Activated CD8-positive, alpha-beta memory T cell treated with anti-CD3 and anti-CD28 coated beads, Interleukin-2, amount 10 ng/mL, durations not matched to agents 7 days and 5 days (primary cell): ENCODE results near the gene CRHR1. TPM values are rescaled to one million over a fixed set of nuclear protein-coding genes. Genes with fewer than 3 reads are reported as not detected.

Source experiments
- ATAC-seq: fragments of 150-1000 bp; cut with Tn5 transposase; one replicate; pipeline ENCODE4 v1.10.0; 2021; ENCODE audit warnings: moderate library complexity
- CTCF ChIA-PET: fragments of 350-600 bp; sonication (Branson Sonifier 250); formaldehyde crosslinking; loops from one replicate; lab custom pipeline; 2021; ENCODE audit warnings: antibody characterized with exemption; lab: Charles Lee
- DNase-seq: peaks from one replicate; pipeline ENCODE4 v3.0.0-alpha.2; 2020
- H3K27ac Mint-ChIP-seq: one replicate; pipeline ENCODE4 v1.8.0; 2021; ENCODE audit warnings: mild to moderate bottlenecking, mixed read lengths
- H3K27me3 Mint-ChIP-seq: one replicate; pipeline ENCODE4 v1.8.0; 2021; ENCODE audit warnings: mixed read lengths
- H3K36me3 Mint-ChIP-seq: one replicate; pipeline ENCODE4 v1.8.0; 2021; ENCODE audit warnings: mild to moderate bottlenecking, mixed read lengths
- H3K4me1 Mint-ChIP-seq: one replicate; pipeline ENCODE4 v1.8.0; 2021; ENCODE audit warnings: mixed read lengths
- H3K4me3 Mint-ChIP-seq: one replicate; pipeline ENCODE4 v1.8.0; 2021; ENCODE audit warnings: mild to moderate bottlenecking, moderate library complexity, mixed read lengths
- H3K9me3 Mint-ChIP-seq: one replicate; pipeline ENCODE4 v1.8.0; 2022; ENCODE audit warnings: low read depth, mixed read lengths
- total RNA-seq, 2 experiments: library from RNA; stranded (reverse); gene quantifications; one replicate each; pipeline ENCODE4 v1.2.3, GENCODE V29; 2021

The CRHR1 gene
- total RNA-seq, 2 experiments from 2014 or later: not detected

- Mint-ChIP-seq H3K27ac (no peak overlapping the region), H3K4me1 (peaks cover 5% of the 10 kb centered on the region), H3K36me3 (no peaks in the 10 kb centered on the region), H3K9me3 (no peaks in the 10 kb centered on the region), H3K27me3 (peaks cover 19% of the 10 kb centered on the region), H3K4me3 (no peak overlapping the region)
- DNase-seq (no peak), ATAC-seq (no peak)
- CTCF ChIA-PET: interaction anchor here (0.9 to 4.7 kb wide), 3 partner anchors 11 to 209 kb away, joined by 3 to 30 read pairs (median 3); no protein-coding TSS in a partner anchor
Measured at GRCh38 chr17:45848868-45849535, 64.9 kb downstream of the CRHR1 start.

- CTCF ChIA-PET: interaction anchor here (0.9 to 4.7 kb wide), 3 partner anchors 12 to 209 kb away, joined by 3 to 30 read pairs (median 3); no protein-coding TSS in a partner anchor
- DNase-seq: no peak
- ATAC-seq: no peak
Measured at GRCh38 chr17:45849536-45849990, 65.4 kb downstream of the CRHR1 start.

DNA sequence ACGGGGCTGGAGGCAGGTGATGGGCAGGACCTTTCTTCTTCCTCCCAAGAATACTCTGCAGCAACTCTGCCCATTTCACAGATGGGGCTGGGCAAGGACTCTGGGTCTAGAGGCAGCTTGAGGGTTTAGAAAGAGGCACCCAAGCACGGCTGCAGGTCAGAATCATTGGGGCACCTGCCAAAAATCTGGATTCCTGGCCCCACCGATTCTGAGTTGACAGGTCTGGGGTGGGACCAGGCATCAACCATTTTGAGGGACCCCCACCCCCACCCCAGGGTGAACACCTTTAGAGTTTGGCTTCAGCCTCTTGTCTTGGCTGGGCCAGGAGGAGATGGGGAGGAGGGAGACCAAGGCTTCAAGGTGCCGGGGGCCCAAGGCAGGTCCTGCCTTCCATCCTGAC lies 65.9 kb downstream of the CRHR1 start:
- ATAC-seq: no peak
- CTCF ChIA-PET: interaction anchor here (0.9 to 4.7 kb wide), 3 partner anchors 12 to 210 kb away, joined by 3 to 30 read pairs (median 3); no protein-coding TSS in a partner anchor
- Mint-ChIP-seq H3K36me3 (no peaks in the 10 kb centered on the region), H3K27ac (no peak overlapping the region), H3K4me3 (no peak overlapping the region), H3K27me3 (peaks cover 19% of the 10 kb centered on the region), H3K9me3 (no peaks in the 10 kb centered on the region), H3K4me1 (peaks cover 5% of the 10 kb centered on the region)
- DNase-seq: no peak

More at GRCh38 chr17:45849536-45849990, 65.4 kb downstream of the CRHR1 start:
- Mint-ChIP-seq H3K4me1 (peaks cover 5% of the 10 kb centered on the region), H3K9me3 (no peaks in the 10 kb centered on the region), H3K4me3 (no peak overlapping the region), H3K27me3 (peaks cover 19% of the 10 kb centered on the region), H3K27ac (no peak overlapping the region), H3K36me3 (no peaks in the 10 kb centered on the region)

- H3K4me1 Mint-ChIP-seq: peaks cover 5% of the 10 kb centered on the region
- no peaks in the 10 kb centered on the region for H3K9me3 Mint-ChIP-seq
- no peak for DNase-seq
- CTCF ChIA-PET: interaction anchor here (4.7 kb wide), 1 partner anchor 18 kb away, joined by 30 read pairs; no protein-coding TSS in a partner anchor
- peaks cover 19% of the 10 kb centered on the region for H3K27me3 Mint-ChIP-seq
- no peaks in the 10 kb centered on the region for H3K36me3 Mint-ChIP-seq
- ATAC-seq: no peak
- no peak overlapping the region for H3K27ac Mint-ChIP-seq
- H3K4me3 Mint-ChIP-seq: no peak overlapping the region
Measured at GRCh38 chr17:45850468-45850867, 66.3 kb downstream of the CRHR1 start.

- no peak for DNase-seq
- peaks cover 22% of the 10 kb centered on the region for H3K27me3 Mint-ChIP-seq
- H3K4me3 Mint-ChIP-seq: no peak overlapping the region
- no peaks in the 10 kb centered on the region for H3K9me3 Mint-ChIP-seq
- no peaks in the 10 kb centered on the region for H3K36me3 Mint-ChIP-seq
- ATAC-seq: no peak
- CTCF ChIA-PET: interaction anchor here (0.8 to 4.7 kb wide), 3 partner anchors 11 to 204 kb away, joined by 3 to 30 read pairs (median 4); no protein-coding TSS in a partner anchor
- no peak overlapping the region for H3K27ac Mint-ChIP-seq
- peaks cover 5% of the 10 kb centered on the region for H3K4me1 Mint-ChIP-seq
Measured at GRCh38 chr17:45851022-45851421, 66.9 kb downstream of the CRHR1 start.

GRCh38 chr17:45851464-45851863 lies 67.3 kb downstream of the CRHR1 start:
- H3K4me1 Mint-ChIP-seq: peaks cover 5% of the 10 kb centered on the region
- CTCF ChIA-PET: interaction anchor here (0.8 to 4.7 kb wide), 9 partner anchors 9 to 464 kb away, joined by 3 to 30 read pairs (median 4); no protein-coding TSS in a partner anchor
- ATAC-seq: no peak

GRCh38 chr17:45851873-45852272 lies 67.8 kb downstream of the CRHR1 start:
- no peak overlapping the region for H3K4me3 Mint-ChIP-seq
- peaks cover 22% of the 10 kb centered on the region for H3K27me3 Mint-ChIP-seq
- ATAC-seq (no peak), DNase-seq (no peak)
- H3K36me3 Mint-ChIP-seq: no peaks in the 10 kb centered on the region
- H3K27ac Mint-ChIP-seq: no peak overlapping the region
- H3K9me3 Mint-ChIP-seq: no peaks in the 10 kb centered on the region
- CTCF ChIA-PET: interaction anchor here (0.6 to 4.7 kb wide), 14 partner anchors 8 to 464 kb away, joined by 3 to 30 read pairs (median 4); partner anchors contain the start of gene SPPL2C
- H3K4me1 Mint-ChIP-seq: peaks cover 5% of the 10 kb centered on the region

More at GRCh38 chr17:45851464-45851863, 67.3 kb downstream of the CRHR1 start:
- Mint-ChIP-seq H3K27ac (no peak overlapping the region), H3K9me3 (no peaks in the 10 kb centered on the region), H3K27me3 (peaks cover 22% of the 10 kb centered on the region), H3K4me3 (no peak overlapping the region), H3K36me3 (no peaks in the 10 kb centered on the region)
- no peak for DNase-seq

DNA sequence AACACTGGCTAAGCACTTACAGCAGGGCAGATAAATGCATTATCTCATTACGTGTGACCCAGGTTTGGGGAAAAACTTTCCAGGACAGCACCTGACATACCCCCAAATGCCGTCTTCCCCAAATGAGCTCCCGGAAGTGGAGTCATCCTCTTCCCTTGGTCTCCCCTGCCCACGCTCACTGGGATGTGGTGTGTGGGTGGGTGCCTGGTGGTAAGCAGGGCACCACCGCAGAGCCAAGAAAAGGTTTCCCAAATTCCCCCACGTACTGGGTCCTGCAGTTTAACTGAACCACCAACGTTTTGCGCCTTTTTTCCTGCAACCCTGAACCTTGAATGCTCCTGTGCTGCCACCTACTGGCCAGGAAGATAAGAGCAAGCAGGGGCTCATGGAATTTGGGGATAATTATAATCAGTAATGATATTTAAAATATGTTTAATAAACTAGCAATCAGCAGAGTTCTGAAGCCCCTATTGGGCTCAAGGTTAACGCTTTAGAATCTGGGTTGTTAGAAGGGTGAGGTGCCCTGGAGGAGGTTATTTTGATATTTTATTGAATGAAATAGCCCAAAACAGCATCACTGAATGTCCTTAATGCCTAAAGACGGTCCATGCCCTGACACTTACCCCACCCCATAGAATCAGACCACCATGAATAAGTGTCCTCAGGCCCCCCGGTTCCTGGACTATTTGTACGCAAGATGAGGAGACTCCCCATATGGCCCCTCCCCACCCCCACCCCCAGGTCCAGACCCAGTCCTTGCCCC lies 68.6 kb downstream of the CRHR1 start:
- ATAC-seq: peak; percentile 49

GRCh38 chr17:45854209-45854608 lies 70.1 kb downstream of the CRHR1 start:
- no peak for ATAC-seq
- CTCF ChIA-PET: interaction anchor here (0.7 kb wide), 1 partner anchor 208 kb away, joined by 3 read pairs; no protein-coding TSS in a partner anchor
- H3K27me3 Mint-ChIP-seq: peaks cover 33% of the 10 kb centered on the region
- no peak overlapping the region for H3K27ac Mint-ChIP-seq
- DNase-seq: no peak
- no peaks in the 10 kb centered on the region for H3K36me3 Mint-ChIP-seq
- H3K4me3 Mint-ChIP-seq: no peak overlapping the region
- H3K9me3 Mint-ChIP-seq: no peaks in the 10 kb centered on the region
- H3K4me1 Mint-ChIP-seq: peaks cover 5% of the 10 kb centered on the region

More for the DNA sequence above, 68.6 kb downstream of the CRHR1 start:
- Mint-ChIP-seq H3K9me3 (no peaks in the 10 kb centered on the region), H3K4me3 (no peak overlapping the region), H3K36me3 (no peaks in the 10 kb centered on the region), H3K4me1 (peaks cover 5% of the 10 kb centered on the region), H3K27ac (no peak overlapping the region), H3K27me3 (peaks cover 24% of the 10 kb centered on the region)
- peak; percentile 66 for DNase-seq
- CTCF ChIA-PET: interaction anchor here (0.6 to 4.7 kb wide), 12 partner anchors 8 to 465 kb away, joined by 3 to 30 read pairs (median 4); partner anchors contain the start of gene SPPL2C

DNA sequence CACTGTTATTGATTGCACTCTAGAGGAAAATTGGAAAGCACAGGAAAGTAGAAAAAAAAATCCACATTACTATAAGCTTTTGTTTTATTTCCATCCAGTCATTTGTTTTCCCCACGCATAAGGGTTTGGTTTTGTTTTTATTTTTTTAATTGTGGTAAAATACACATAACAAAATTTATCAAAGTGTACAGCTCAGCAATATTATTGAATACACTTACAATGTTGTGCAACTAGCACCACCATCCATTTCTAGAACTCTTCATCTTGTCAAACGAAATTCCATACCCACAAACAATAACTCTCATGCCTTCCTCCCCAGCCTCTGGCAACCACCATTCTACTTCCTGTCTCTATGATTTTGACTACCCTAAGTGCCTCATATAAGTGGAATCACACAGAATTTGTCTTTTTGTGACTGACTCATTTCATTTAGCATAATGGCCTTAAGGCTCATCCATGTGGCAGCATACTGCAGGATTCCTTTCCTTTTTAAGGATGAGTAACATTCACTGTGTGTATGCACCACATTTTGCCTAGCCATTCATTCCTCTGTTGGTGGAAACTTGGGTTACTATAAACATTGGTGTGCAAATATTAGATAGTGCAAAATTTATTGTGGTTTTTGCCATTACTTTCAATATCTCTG lies 71.7 kb downstream of the CRHR1 start:
- peaks cover 5% of the 10 kb centered on the region for H3K4me1 Mint-ChIP-seq
- CTCF ChIA-PET: no interaction called here
- peaks cover 32% of the 10 kb centered on the region for H3K27me3 Mint-ChIP-seq
- DNase-seq (no peak), ATAC-seq (no peak)
- H3K9me3 Mint-ChIP-seq: no peaks in the 10 kb centered on the region
- H3K4me3 Mint-ChIP-seq: no peak overlapping the region
- H3K36me3 Mint-ChIP-seq: no peaks in the 10 kb centered on the region
- no peak overlapping the region for H3K27ac Mint-ChIP-seq

DNA sequence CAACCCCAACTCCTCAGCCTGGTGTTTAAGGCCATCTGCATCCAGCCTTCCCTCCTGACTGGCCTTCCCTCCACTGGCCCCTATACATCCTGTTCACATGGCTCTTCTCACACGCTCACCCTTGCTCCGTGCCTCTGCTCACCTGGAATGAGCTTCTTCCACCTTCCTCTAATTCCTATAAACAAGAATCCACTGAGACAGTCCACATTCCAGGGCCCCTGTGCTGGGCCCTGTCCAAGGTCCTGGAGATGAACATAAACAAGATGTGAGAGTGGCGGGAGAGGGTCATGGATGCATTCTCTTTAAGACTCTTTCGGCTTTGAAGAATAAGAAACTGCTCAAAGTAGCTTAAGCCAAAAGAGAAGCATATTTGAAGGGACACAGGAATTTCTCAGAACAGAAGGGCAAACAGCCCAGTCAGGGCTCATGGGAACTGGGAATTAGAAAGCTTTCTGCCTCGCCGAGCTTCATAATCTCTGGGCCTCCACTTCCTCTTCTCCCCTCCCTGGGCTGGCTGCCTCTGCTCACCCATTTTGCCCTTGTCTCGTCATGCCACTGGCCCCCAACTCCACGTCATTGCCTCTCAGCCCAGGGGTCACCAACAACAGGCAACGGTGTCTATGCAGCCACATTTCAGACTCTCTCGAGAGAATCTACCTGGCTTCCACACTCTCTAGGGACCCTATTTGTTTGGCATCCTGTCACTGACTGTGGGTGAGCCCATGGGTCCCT lies 74.0 kb downstream of the CRHR1 start:
- no peaks in the 10 kb centered on the region for H3K9me3 Mint-ChIP-seq
- H3K27ac Mint-ChIP-seq: no peak overlapping the region
- H3K4me3 Mint-ChIP-seq: no peak overlapping the region
- H3K27me3 Mint-ChIP-seq: peaks cover 33% of the 10 kb centered on the region
- DNase-seq: no peak
- CTCF ChIA-PET: no interaction called here
- no peaks in the 10 kb centered on the region for H3K36me3 Mint-ChIP-seq
- ATAC-seq: no peak
- peaks cover 2% of the 10 kb centered on the region for H3K4me1 Mint-ChIP-seq

DNA sequence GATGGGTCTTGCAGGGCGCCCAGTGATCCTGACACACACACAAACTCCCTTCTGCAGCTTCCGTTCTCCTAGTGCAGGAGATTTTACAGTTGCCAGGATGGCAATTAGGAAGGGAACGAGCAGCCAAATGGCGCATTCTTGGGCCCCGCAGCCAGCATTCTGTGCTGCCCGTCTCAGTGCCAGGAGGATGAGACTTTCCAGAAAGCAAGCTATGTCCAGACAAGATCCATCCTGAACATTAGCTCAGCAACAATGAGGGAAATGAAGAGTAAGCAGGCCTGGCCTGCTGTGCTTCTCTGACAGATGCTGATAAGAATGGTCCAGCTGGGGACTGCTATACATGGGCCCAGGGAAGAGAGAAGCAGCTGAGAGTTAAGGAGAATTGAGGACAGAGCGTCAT lies 77.0 kb downstream of the CRHR1 start:
- no peaks in the 10 kb centered on the region for H3K9me3 Mint-ChIP-seq
- CTCF ChIA-PET: interaction anchor here (1.5 kb wide), 1 partner anchor 9 kb away, joined by 5 read pairs; no protein-coding TSS in a partner anchor

More for the DNA sequence above, 77.0 kb downstream of the CRHR1 start:
- H3K36me3 Mint-ChIP-seq: no peaks in the 10 kb centered on the region
- H3K4me3 Mint-ChIP-seq: no peak overlapping the region
- peaks cover 51% of the 10 kb centered on the region for H3K27me3 Mint-ChIP-seq
- H3K4me1 Mint-ChIP-seq: peaks cover 7% of the 10 kb centered on the region
- no peak overlapping the region for H3K27ac Mint-ChIP-seq
- ATAC-seq (no peak), DNase-seq (no peak)
